GM23248 (cell line): Measurements from ENCODE around the gene GBP7. TPM values are rescaled to one million over a fixed set of nuclear protein-coding genes. Genes with fewer than 3 reads are reported as not detected.

Experiments used
- DNase-seq: peaks from one replicate; pipeline ENCODE4 v3.0.0-alpha.2; 2015
- H2AFZ ChIP-seq: fragments of 200-600 bp; sonication (generic); 2 replicates; pipeline ENCODE4 v1.6.1; 2016; ENCODE audit warnings: antibody characterized with exemption
- H3F3A ChIP-seq: fragments of 200-600 bp; sonication (generic); 2 replicates; pipeline ENCODE4 v1.6.1; 2016; ENCODE audit warnings: mild to moderate bottlenecking, antibody characterized with exemption, mixed run types; ENCODE audit not compliant: insufficient read depth
- H3K27ac ChIP-seq: fragments of 200-600 bp; sonication (generic); 2 replicates; pipeline ENCODE4 v1.5.1; 2016; ENCODE audit warnings: mild to moderate bottlenecking
- H3K27me3 ChIP-seq: fragments of 200-600 bp; sonication (generic); replicated peaks from 2 replicates; pipeline ENCODE4 v1.6.1; 2016; ENCODE audit warnings: mild to moderate bottlenecking; ENCODE audit not compliant: insufficient read depth
- H3K36me3 ChIP-seq: fragments of 200-600 bp; sonication (generic); 2 replicates; pipeline ENCODE4 v1.6.1; 2016; ENCODE audit warnings: low read depth, mild to moderate bottlenecking
- H3K4me1 ChIP-seq: fragments of 200-600 bp; sonication (generic); 2 replicates; pipeline ENCODE4 v1.6.1; 2016; ENCODE audit warnings: mild to moderate bottlenecking; ENCODE audit not compliant: insufficient read depth
- H3K4me2 ChIP-seq: fragments of 200-600 bp; sonication (generic); one replicate; pipeline ENCODE4 v1.6.1; 2016; ENCODE audit warnings: mild to moderate bottlenecking; ENCODE audit not compliant: unreplicated experiment
- H3K4me3 ChIP-seq: fragments of 200-600 bp; sonication (generic); 2 replicates; pipeline ENCODE4 v1.5.1; 2016; ENCODE audit warnings: mild to moderate bottlenecking
- H3K79me2 ChIP-seq: fragments of 200-600 bp; sonication (generic); 2 replicates; pipeline ENCODE4 v1.6.1; 2016; ENCODE audit warnings: mild to moderate bottlenecking; ENCODE audit not compliant: insufficient read depth
- H3K9ac ChIP-seq: fragments of 200-600 bp; sonication (generic); 2 replicates; pipeline ENCODE4 v1.6.1; 2016; ENCODE audit warnings: mild to moderate bottlenecking
- H3K9me2 ChIP-seq: fragments of 200-600 bp; sonication (generic); 2 replicates; pipeline ENCODE4 v1.6.1; 2016; ENCODE audit warnings: mixed run types, mild to moderate bottlenecking, moderate library complexity; ENCODE audit not compliant: insufficient read depth
- H3K9me3 ChIP-seq: fragments of 200-600 bp; sonication (generic); one replicate; pipeline ENCODE4 v1.6.1; 2017; ENCODE audit warnings: low read depth
- H4K20me1 ChIP-seq: fragments of 200-600 bp; sonication (generic); 2 replicates; pipeline ENCODE4 v1.6.0; 2016; ENCODE audit not compliant: insufficient read depth
- EZH2 ChIP-seq: fragments of 200-600 bp; sonication (generic); IDR thresholded peaks from 2 replicates; pipeline ENCODE4 v1.6.1; 2018; ENCODE audit warnings: antibody characterized with exemption, mild to moderate bottlenecking; ENCODE audit not compliant: insufficient read depth, poor library complexity, severe bottlenecking
- EZH2phosphoT487 ChIP-seq: fragments of 200-600 bp; sonication (generic); IDR thresholded peaks from 2 replicates; pipeline ENCODE4 v1.6.1; 2018; ENCODE audit warnings: antibody characterized with exemption, moderate library complexity, mild to moderate bottlenecking, low read depth; ENCODE audit not compliant: insufficient read depth
- WGBS, 2 experiments: methylation state at CpG; one replicate each; pipeline ENCODE4 v1.1.6; 2015 to 2017; ENCODE audit warnings: low lambda C conversion rate in 2 of 2, low coverage in 1 of 2; ENCODE audit errors: missing lambda C conversion rate in 2 of 2; 5-methylcytosine and 5-hydroxymethylcytosine counted together
- in situ Hi-C: fragments of 300-500 bp; cut with MboI; formaldehyde crosslinking; loops from 2 replicates; pipeline ENCODE4 v1.15.0; 2020
- polyA plus RNA-seq: library from polyadenylated mRNA; unstranded; fragments of >200 nt; fragmentation: Nextera tagmentation; extraction: Ambion mirVana; gene quantifications from 2 replicates; pipeline ENCODE4 v1.2.1, GENCODE V29; 2016
- total RNA-seq: library from RNA; depleted of rRNA; stranded (reverse); fragments of >200 nt; shearing (Covaris generic); gene quantifications from 2 replicates; pipeline ENCODE4 v1.2.3, GENCODE V29; 2014

Gene GBP7
- total and polyA plus RNA-seq, 2 experiments from 2014 or later = not detected

- Histone ChIP-seq H3K36me3 (no peaks in the 10 kb centered on the region), H3K4me1 (no peaks in the 10 kb centered on the region), H3K9ac (no peak overlapping the region), H3K4me2 (no peak overlapping the region), H3K27me3 (no peaks in the 10 kb centered on the region), H2AFZ (no peak overlapping the region), H3K79me2 (no peaks in the 10 kb centered on the region), H3K9me3 (no peaks in the 10 kb centered on the region), H4K20me1 (no peaks in the 10 kb centered on the region), H3K4me3 (no peak overlapping the region), H3K9me2 (0 out of 2 replicates have a peak, but pooled peaks cover 4% of the 10 kb centered on the region), H3F3A (no peaks in the 10 kb centered on the region), H3K27ac (no peak overlapping the region)
- no peak for DNase-seq
- in situ Hi-C loops = no loop called here
- 67 to 68% methylated on average over 4 of the region's 4 CpGs for WGBS, 2 experiments
- no peak for TF ChIP-seq EZH2
- no peak for TF ChIP-seq EZH2phosphoT487
Measured at GRCh38 chr1:89170170-89171066, 5.4 kb downstream of the GBP7 start.

GRCh38 chr1:89169166-89169565 lies 6.6 kb downstream of the GBP7 start:
- no peaks in the 10 kb centered on the region for H3K4me1 ChIP-seq
- H3K27ac ChIP-seq = no peak overlapping the region
- H3K9ac ChIP-seq = no peak overlapping the region
- TF ChIP-seq EZH2 (no peak), EZH2phosphoT487 (no peak)
- H3K79me2 ChIP-seq = no peaks in the 10 kb centered on the region
- H3K27me3 ChIP-seq = no peaks in the 10 kb centered on the region
- H4K20me1 ChIP-seq = no peaks in the 10 kb centered on the region
- no peak overlapping the region for H2AFZ ChIP-seq
- 20 to 23% methylated on average over 2 of the region's 2 CpGs for WGBS, 2 experiments
- H3K9me3 ChIP-seq = no peaks in the 10 kb centered on the region
- no peak for DNase-seq
- H3K4me3 ChIP-seq = no peak overlapping the region
- 0 out of 2 replicates have a peak, but pooled peaks cover 1% of the 10 kb centered on the region for H3K9me2 ChIP-seq
- H3K36me3 ChIP-seq = no peaks in the 10 kb centered on the region
- in situ Hi-C loops = no loop called here
- no peak overlapping the region for H3K4me2 ChIP-seq
- no peaks in the 10 kb centered on the region for H3F3A ChIP-seq

- H3K27ac ChIP-seq = no peak overlapping the region
- TF ChIP-seq EZH2 = no peak
- no peak for TF ChIP-seq EZH2phosphoT487
- H3K4me1 ChIP-seq = no peaks in the 10 kb centered on the region
- no peaks in the 10 kb centered on the region for H3F3A ChIP-seq
- H3K9ac ChIP-seq = no peak overlapping the region
- no peaks in the 10 kb centered on the region for H4K20me1 ChIP-seq
- H3K79me2 ChIP-seq = no peaks in the 10 kb centered on the region
- no peak overlapping the region for H2AFZ ChIP-seq
- no peaks in the 10 kb centered on the region for H3K9me3 ChIP-seq
- in situ Hi-C loops = no loop called here
- WGBS, 2 experiments = 41 to 47% methylated on average over 2 of the region's 2 CpGs
- no peaks in the 10 kb centered on the region for H3K36me3 ChIP-seq
- no peak overlapping the region for H3K4me3 ChIP-seq
- H3K4me2 ChIP-seq = no peak overlapping the region
- H3K9me2 ChIP-seq = no peaks in the 10 kb centered on the region
- no peaks in the 10 kb centered on the region for H3K27me3 ChIP-seq
- no peak for DNase-seq
Measured at GRCh38 chr1:89167590-89168230, 8.1 kb downstream of the GBP7 start.

DNA sequence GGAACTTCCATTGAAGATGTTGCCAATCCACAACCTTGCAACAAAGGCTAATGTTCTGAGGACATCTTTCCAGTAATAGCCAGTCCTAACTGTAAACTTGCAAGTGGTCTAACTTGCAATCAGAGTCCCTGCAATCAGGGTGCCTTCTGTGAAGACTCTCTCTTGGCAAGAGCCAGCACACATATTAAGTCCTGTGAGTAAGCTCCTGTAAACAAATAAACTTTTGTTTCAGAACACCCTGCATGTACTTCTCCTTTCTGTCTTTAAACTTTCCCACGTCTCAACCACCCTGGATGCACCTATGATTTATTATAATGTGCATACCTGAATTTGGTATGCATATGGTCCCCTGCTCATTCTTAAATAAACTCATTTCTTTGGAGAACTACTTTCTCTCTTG lies 9.1 kb downstream of the GBP7 start:
- in situ Hi-C loops = no loop called here
- H3K4me2 ChIP-seq = no peak overlapping the region

More for the DNA sequence above, 9.1 kb downstream of the GBP7 start:
- Histone ChIP-seq H3K27ac (no peak overlapping the region), H3F3A (no peaks in the 10 kb centered on the region), H3K27me3 (no peaks in the 10 kb centered on the region), H3K4me3 (no peak overlapping the region), H3K4me1 (no peaks in the 10 kb centered on the region), H4K20me1 (no peaks in the 10 kb centered on the region), H2AFZ (no peak overlapping the region), H3K9me3 (no peaks in the 10 kb centered on the region), H3K9me2 (no peaks in the 10 kb centered on the region), H3K9ac (no peak overlapping the region), H3K79me2 (no peaks in the 10 kb centered on the region), H3K36me3 (no peaks in the 10 kb centered on the region)
- WGBS, 2 experiments = 32 to 44% methylated on average over 1 of the region's 1 CpG
- DNase-seq = peak; percentile 4
- TF ChIP-seq EZH2phosphoT487 (no peak), EZH2 (no peak)
